ENCODE measurements around the gene MLANA. TPM values are rescaled to one million over a fixed set of nuclear protein-coding genes. Genes with fewer than 3 reads are reported as not detected.

The MLANA gene
- total and polyA plus RNA-seq, 10 of the 15 experiments (the other 5 are each of a cell fraction or from before 2014, with no cell fraction given), result 0.11 to 0.26 (median 0.13) TPM; not detected in 6

- TF ChIP-seq SKIL (IDR thresholded peaks at IDR 0.05; ENCODE audit: low read depth, poor library complexity, severe bottlenecking), result peak; percentile 48
- TF ChIP-seq EP300 (IDR thresholded peaks at IDR 0.05; ENCODE audit: borderline replicate concordance in 1 of 2, control insufficient read depth in 1 of 2, low read depth in 2 of 2, low read length in 2 of 2), result peak; percentile 87; a peak in 3 of 4 replicates
- 0 out of 2 replicates have a peak, but pooled peaks have one; percentile 28 for TF ChIP-seq CHD2 (IDR thresholded peaks at IDR 0.05; ENCODE audit: borderline replicate concordance, low read depth, low read length)
- peak; percentile 0 for TF ChIP-seq E2F8 (IDR thresholded peaks at IDR 0.05; ENCODE audit: low read depth, partially characterized antibody)
- no peak for TF ChIP-seq HCFC1 (IDR thresholded peaks at IDR 0.05; ENCODE audit: low read length)
- peak; percentile 67 for TF ChIP-seq DPF2 (IDR thresholded peaks at IDR 0.05)
- TF ChIP-seq BHLHE40 (IDR thresholded peaks at IDR 0.05; ENCODE audit: borderline replicate concordance in 1 of 2, low read depth in 2 of 2, low read length in 1 of 2), result peak; percentile 30; a peak in 1 of 4 replicates
- 0 out of 2 replicates have a peak, but pooled peaks have one; percentile 19 for TF ChIP-seq GATAD2B (conservative IDR thresholded peaks at IDR 0.05; ENCODE audit: low read depth)
- TF ChIP-seq JUND (IDR thresholded peaks at IDR 0.05; ENCODE audit: low read depth, low read length), result peak; percentile 30; the same call in 1 of the 2 replicates
- peak; percentile 75 to 80; a peak in 3 of 4 replicates for TF ChIP-seq IKZF2 (IDR thresholded peaks at IDR 0.05)
- no peak for TF ChIP-seq CHD4 (IDR thresholded peaks at IDR 0.05)
- TF ChIP-seq MLLT1 (IDR thresholded peaks at IDR 0.05), result peak; percentile 42; the same call in 1 of the 2 replicates
- peak; percentile 33; the same call in 1 of the 3 replicates for TF ChIP-seq POU2F2 (IDR thresholded peaks at IDR 0.05; ENCODE audit: borderline replicate concordance, low read depth, low read length)
- TF ChIP-seq IKZF1 (conservative IDR thresholded peaks at IDR 0.05), result peak; percentile 77
- TF ChIP-seq ZBTB40 (IDR thresholded peaks at IDR 0.05; ENCODE audit: borderline replicate concordance), result peak; percentile 62; the same call in 1 of the 2 replicates
- peak; percentile 89 for TF ChIP-seq MTA2 (IDR thresholded peaks at IDR 0.05; ENCODE audit: low read depth)
Measured at GRCh38 chr9:5922192-5922591, 31.5 kb downstream of the MLANA start (continued).
